A549 (cell line): Measurements from ENCODE around the gene RPS2.

ENCODE experiments used
- ATOH8 ChIP-seq: fragments of 250-450 bp; sonication (Bioruptor Pico); IDR thresholded peaks from 2 replicates; pipeline ENCODE4 v1.5.0; 2020; ENCODE audit warnings: low read depth, mild to moderate bottlenecking, moderate library complexity
- CBX2 ChIP-seq: fragments of 200-600 bp; sonication (generic); IDR thresholded peaks from 2 replicates; pipeline ENCODE4 v1.6.1; 2016; ENCODE audit warnings: low read depth, mild to moderate bottlenecking, borderline replicate concordance
- CBX8 ChIP-seq: fragments of 200-600 bp; sonication (generic); IDR thresholded peaks from 2 replicates; pipeline ENCODE4 v1.6.1; 2016
- CEBPB ChIP-seq, 2 experiments: fragments of >200 bp in 1 of 2; sonication (Bioruptor Twin) in 1 of 2; formaldehyde crosslinking in 1 of 2; IDR thresholded peaks; 2 replicates each; pipeline ENCODE4 v1.6.1; 2012 to 2016
- CTCF ChIP-seq: fragments of >200 bp; sonication (Bioruptor Twin); formaldehyde crosslinking; IDR thresholded peaks from 3 replicates; pipeline ENCODE4 v1.5.1; 2016
- HMGXB4 ChIP-seq: fragments of 250-450 bp; sonication (Bioruptor Pico); IDR thresholded peaks from 2 replicates; pipeline ENCODE4 v1.5.0; 2021; ENCODE audit warnings: mild to moderate bottlenecking, moderate library complexity, borderline replicate concordance
- JUNB ChIP-seq: fragments of >200 bp; sonication (Bioruptor Twin); formaldehyde crosslinking; IDR thresholded peaks from 2 replicates; pipeline ENCODE4 v1.6.1; 2016
- MAFK ChIP-seq: fragments of 450-650 bp; IDR thresholded peaks from 2 replicates; pipeline ENCODE4 v1.6.1; 2014; ENCODE audit not compliant: partially characterized antibody
- MAX ChIP-seq: IDR thresholded peaks from 2 replicates; pipeline ENCODE4 v1.6.1; 2012
- NR3C1 ChIP-seq: fragments of >200 bp; sonication (Bioruptor Twin); formaldehyde crosslinking; IDR thresholded peaks from 3 replicates; pipeline ENCODE4 v1.6.1; 2017
- POLR2A ChIP-seq: IDR thresholded peaks from 2 replicates; pipeline ENCODE4 v1.6.1; 2012; ENCODE audit warnings: mild to moderate bottlenecking, low read length
- RCOR1 ChIP-seq: fragments of 150-350 bp; IDR thresholded peaks from 2 replicates; pipeline ENCODE4 v1.6.1; 2014; ENCODE audit warnings: antibody characterized with exemption, low read length, low read depth
- REST ChIP-seq: fragments of 200-600 bp; sonication (generic); IDR thresholded peaks from 2 replicates; pipeline ENCODE4 v1.6.1; 2016; ENCODE audit warnings: antibody characterized with exemption, mild to moderate bottlenecking, moderate library complexity

- TF ChIP-seq CTCF (no peak), JUNB (no peak), REST (no peak), CBX8 (no peak), CEBPB (IDR thresholded peaks at IDR 0.05) (no peak), MAFK (no peak), HMGXB4 (no peak), RCOR1 (no peak), MAX (no peak), POLR2A (no peak), ATOH8 (CRISPR knock-in tag) (no peak), CBX2 (no peak), NR3C1 (no peak)
Measured at GRCh38 chr16:1915732-1916639, 48.6 kb downstream of the RPS2 start.
